ENCODE measurements around the gene ANKRD55. TPM values are rescaled to one million over a fixed set of nuclear protein-coding genes. Genes with fewer than 3 reads are reported as not detected.

ANKRD55 gene
- polyA plus RNA-seq, 1 of the 3 experiments (the other 2 are of a cell fraction): not detected

- H3K36me3 ChIP-seq (replicated peaks in 1 of 2; ENCODE audit: control insufficient read depth in 1 of 2, insufficient read depth in 2 of 2, low read length in 1 of 2): no peaks in the 10 kb centered on the region
- WGBS (ENCODE audit: low lambda C conversion rate): 74% methylated on average over 2 of the region's 2 CpGs
- H3K9ac ChIP-seq: no peak overlapping the region
- H3K9me3 ChIP-seq: no peaks in the 10 kb centered on the region
- peaks cover 4 to 6% of the 10 kb centered on the region in 2 experiments; a peak in 1 of 4 replicates for H3K4me1 ChIP-seq (ENCODE audit: control insufficient read depth in 1 of 2, insufficient read depth in 2 of 2, low read depth in 1 of 2, low read length in 1 of 2)
- no peaks in the 10 kb centered on the region for H3K79me2 ChIP-seq (ENCODE audit: insufficient read depth)
- no peaks in the 10 kb centered on the region for H4K20me1 ChIP-seq (ENCODE audit: insufficient read depth)
- H3F3A ChIP-seq (replicated peaks; ENCODE audit: insufficient read depth): peaks cover 6% of the 10 kb centered on the region
- H3K27me3 ChIP-seq (ENCODE audit: insufficient read depth): no peaks in the 10 kb centered on the region
- TF ChIP-seq FOXJ3 (CRISPR knock-in tag; IDR thresholded peaks at IDR 0.05) (no peak), RAD21 (IDR thresholded peaks at IDR 0.05; ENCODE audit: low read length) (no peak), FOXM1 (IDR thresholded peaks at IDR 0.05; ENCODE audit: low read depth) (no peak), NFIC (IDR thresholded peaks at IDR 0.05; ENCODE audit: borderline replicate concordance) (no peak), CHD2 (IDR thresholded peaks at IDR 0.05; ENCODE audit: low read length, partially characterized antibody) (no peak), EP300 (IDR thresholded peaks at IDR 0.05; ENCODE audit: borderline replicate concordance in 1 of 2, low read depth in 1 of 2, low read length in 1 of 2) (no peak), ELF1 (IDR thresholded peaks at IDR 0.05) (no peak), RCOR1 (IDR thresholded peaks at IDR 0.05; ENCODE audit: low read length) (no peak), GATA2 (CRISPR knock-in tag; IDR thresholded peaks at IDR 0.05) (no peak), USF2 (IDR thresholded peaks at IDR 0.05; ENCODE audit: borderline replicate concordance, low read depth, low read length) (no peak), REST (IDR thresholded peaks at IDR 0.05; ENCODE audit: low read depth, low read length) (no peak), USF1 (IDR thresholded peaks at IDR 0.05; ENCODE audit: borderline replicate concordance, low read depth) (no peak), NRF1 (IDR thresholded peaks at IDR 0.05; ENCODE audit: low read depth, low read length) (no peak), YY1 (IDR thresholded peaks at IDR 0.05; ENCODE audit: low read depth) (no peak)
- TF ChIP-seq, protein P1, sequence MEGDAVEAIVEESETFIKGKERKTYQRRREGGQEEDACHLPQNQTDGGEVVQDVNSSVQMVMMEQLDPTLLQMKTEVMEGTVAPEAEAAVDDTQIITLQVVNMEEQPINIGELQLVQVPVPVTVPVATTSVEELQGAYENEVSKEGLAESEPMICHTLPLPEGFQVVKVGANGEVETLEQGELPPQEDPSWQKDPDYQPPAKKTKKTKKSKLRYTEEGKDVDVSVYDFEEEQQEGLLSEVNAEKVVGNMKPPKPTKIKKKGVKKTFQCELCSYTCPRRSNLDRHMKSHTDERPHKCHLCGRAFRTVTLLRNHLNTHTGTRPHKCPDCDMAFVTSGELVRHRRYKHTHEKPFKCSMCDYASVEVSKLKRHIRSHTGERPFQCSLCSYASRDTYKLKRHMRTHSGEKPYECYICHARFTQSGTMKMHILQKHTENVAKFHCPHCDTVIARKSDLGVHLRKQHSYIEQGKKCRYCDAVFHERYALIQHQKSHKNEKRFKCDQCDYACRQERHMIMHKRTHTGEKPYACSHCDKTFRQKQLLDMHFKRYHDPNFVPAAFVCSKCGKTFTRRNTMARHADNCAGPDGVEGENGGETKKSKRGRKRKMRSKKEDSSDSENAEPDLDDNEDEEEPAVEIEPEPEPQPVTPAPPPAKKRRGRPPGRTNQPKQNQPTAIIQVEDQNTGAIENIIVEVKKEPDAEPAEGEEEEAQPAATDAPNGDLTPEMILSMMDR (IDR thresholded peaks at IDR 0.05): no peak
- TF ChIP-seq, protein P2, sequence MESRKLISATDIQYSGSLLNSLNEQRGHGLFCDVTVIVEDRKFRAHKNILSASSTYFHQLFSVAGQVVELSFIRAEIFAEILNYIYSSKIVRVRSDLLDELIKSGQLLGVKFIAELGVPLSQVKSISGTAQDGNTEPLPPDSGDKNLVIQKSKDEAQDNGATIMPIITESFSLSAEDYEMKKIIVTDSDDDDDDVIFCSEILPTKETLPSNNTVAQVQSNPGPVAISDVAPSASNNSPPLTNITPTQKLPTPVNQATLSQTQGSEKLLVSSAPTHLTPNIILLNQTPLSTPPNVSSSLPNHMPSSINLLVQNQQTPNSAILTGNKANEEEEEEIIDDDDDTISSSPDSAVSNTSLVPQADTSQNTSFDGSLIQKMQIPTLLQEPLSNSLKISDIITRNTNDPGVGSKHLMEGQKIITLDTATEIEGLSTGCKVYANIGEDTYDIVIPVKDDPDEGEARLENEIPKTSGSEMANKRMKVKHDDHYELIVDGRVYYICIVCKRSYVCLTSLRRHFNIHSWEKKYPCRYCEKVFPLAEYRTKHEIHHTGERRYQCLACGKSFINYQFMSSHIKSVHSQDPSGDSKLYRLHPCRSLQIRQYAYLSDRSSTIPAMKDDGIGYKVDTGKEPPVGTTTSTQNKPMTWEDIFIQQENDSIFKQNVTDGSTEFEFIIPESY (IDR thresholded peaks at IDR 0.05; ENCODE audit: borderline replicate concordance, low read depth): no peak
- TF ChIP-seq, protein P3, sequence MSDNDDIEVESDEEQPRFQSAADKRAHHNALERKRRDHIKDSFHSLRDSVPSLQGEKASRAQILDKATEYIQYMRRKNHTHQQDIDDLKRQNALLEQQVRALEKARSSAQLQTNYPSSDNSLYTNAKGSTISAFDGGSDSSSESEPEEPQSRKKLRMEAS (IDR thresholded peaks at IDR 0.05; ENCODE audit: low read depth): no peak
- TF ChIP-seq, protein P4, sequence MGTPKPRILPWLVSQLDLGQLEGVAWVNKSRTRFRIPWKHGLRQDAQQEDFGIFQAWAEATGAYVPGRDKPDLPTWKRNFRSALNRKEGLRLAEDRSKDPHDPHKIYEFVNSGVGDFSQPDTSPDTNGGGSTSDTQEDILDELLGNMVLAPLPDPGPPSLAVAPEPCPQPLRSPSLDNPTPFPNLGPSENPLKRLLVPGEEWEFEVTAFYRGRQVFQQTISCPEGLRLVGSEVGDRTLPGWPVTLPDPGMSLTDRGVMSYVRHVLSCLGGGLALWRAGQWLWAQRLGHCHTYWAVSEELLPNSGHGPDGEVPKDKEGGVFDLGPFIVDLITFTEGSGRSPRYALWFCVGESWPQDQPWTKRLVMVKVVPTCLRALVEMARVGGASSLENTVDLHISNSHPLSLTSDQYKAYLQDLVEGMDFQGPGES (IDR thresholded peaks at IDR 0.05; ENCODE audit: low read depth, low read length): no peak
- H3K4me2 ChIP-seq: no peak overlapping the region
- POLR2A ChIA-PET: no interaction called here
- H3K4me3 ChIP-seq (ENCODE audit: low read depth in 2 of 2, low read length in 1 of 2): no peak overlapping the region
- H2AFZ ChIP-seq (ENCODE audit: low read depth): no peak overlapping the region
- no peak for DNase-seq
- peak overlapping the region in 1 of 2 experiments; percentile 58; a peak in 2 of 4 replicates for H3K27ac ChIP-seq (ENCODE audit: low read depth in 2 of 2, low read length in 1 of 2)
- CTCF ChIA-PET: no interaction called here
- H3K9me2 ChIP-seq: no peaks in the 10 kb centered on the region
These were observed 63.8 kb downstream of the ANKRD55 start for GRCh38 chr5:56169281-56169680.
